GM10248 (cell line): ENCODE data around the gene STAT3.
A peak's percentile ranks its signal among the peaks of the same experiment; 100 is the strongest.

Source experiments
- CTCF ChIA-PET: fragments of 300-600 bp; sonication (Branson Sonifier 250); formaldehyde crosslinking; extraction: SDS; loops from one replicate; lab custom pipeline; 2021; ENCODE audit warnings: antibody characterized with exemption; lab: Yijun Ruan, JAX
- POLR2A ChIA-PET: fragments of 350-650 bp; sonication (Branson Sonifier 250); formaldehyde crosslinking; extraction: SDS; loops from one replicate; lab custom pipeline; 2020; ENCODE audit warnings: antibody characterized with exemption; lab: Yijun Ruan, JAX
- DNase-seq: peaks from one replicate; pipeline ENCODE4 v3.0.0; 2012; ENCODE audit errors: extremely low spot score
- CTCF ChIP-seq: IDR thresholded peaks from 2 replicates; pipeline ENCODE4 v1.5.1; 2012; ENCODE audit warnings: mild to moderate bottlenecking, low read depth; ENCODE audit errors: extremely low read depth, missing control alignments, control extremely low read depth

The STAT3 gene

GRCh38 chr17:42289611-42290181, 98.5 kb downstream of the STAT3 start:
- TF ChIP-seq CTCF, result no peak
- POLR2A ChIA-PET, result no interaction called here
- CTCF ChIA-PET, result interaction anchor here (1.1 to 2.7 kb wide), 6 partner anchors 12 to 113 kb away, joined by 4 to 15 read pairs (median 5); no protein-coding TSS in a partner anchor
- no peak for DNase-seq

- ChIA-PET CTCF (interaction anchor here (0.9 to 2.7 kb wide), 6 partner anchors 11 to 114 kb away, joined by 3 to 15 read pairs (median 5); no protein-coding TSS in a partner anchor), POLR2A (interaction anchor here (0.9 kb wide), 1 partner anchor 13 kb away, joined by 5 read pairs; no protein-coding TSS in a partner anchor)
- peak; percentile 60 for DNase-seq
- no peak for TF ChIP-seq CTCF
Observed at GRCh38 chr17:42288803-42289610, 99.2 kb downstream of the STAT3 start.

GRCh38 chr17:42287977-42288802, 100.1 kb downstream of the STAT3 start, which contains the start of gene STAT5A:
Gene STAT5A (plus strand): TSS chr17:42288498. CDS start chr17:42289412, 914 bp downstream.
- TF ChIP-seq CTCF, result no peak
- ChIA-PET CTCF (interaction anchor here (0.9 to 2.7 kb wide), 5 partner anchors 10 to 115 kb away, joined by 3 to 15 read pairs (median 5); no protein-coding TSS in a partner anchor), POLR2A (interaction anchor here (0.9 kb wide), 1 partner anchor 14 kb away, joined by 5 read pairs; no protein-coding TSS in a partner anchor)
- peak; percentile 86 for DNase-seq

GRCh38 chr17:42287305-42287976, 100.8 kb downstream of the STAT3 start:
- DNase-seq, result peak; percentile 63
- TF ChIP-seq CTCF, result no peak
- ChIA-PET CTCF (interaction anchor here (1.2 to 1.3 kb wide), 2 partner anchors 65 to 117 kb away, joined by 3 to 6 read pairs; no protein-coding TSS in a partner anchor), POLR2A (interaction anchor here (0.6 kb wide), 1 partner anchor 291 kb away, joined by 3 read pairs; no protein-coding TSS in a partner anchor)

- CTCF ChIA-PET, result interaction anchor here (0.6 to 1.3 kb wide), 3 partner anchors 64 to 399 kb away, joined by 3 to 6 read pairs (median 3); no protein-coding TSS in a partner anchor
- POLR2A ChIA-PET, result no interaction called here
- no peak for DNase-seq
- no peak for TF ChIP-seq CTCF
Observed at GRCh38 chr17:42286411-42287221, 101.6 kb downstream of the STAT3 start.
